Measurements from ENCODE around the gene CD2AP. TPM values are rescaled to one million over a fixed set of nuclear protein-coding genes. Genes with fewer than 3 reads are reported as not detected.

The CD2AP gene
- total RNA-seq, 2 experiments from 2014 or later = 35.0 to 35.7 TPM

DNA sequence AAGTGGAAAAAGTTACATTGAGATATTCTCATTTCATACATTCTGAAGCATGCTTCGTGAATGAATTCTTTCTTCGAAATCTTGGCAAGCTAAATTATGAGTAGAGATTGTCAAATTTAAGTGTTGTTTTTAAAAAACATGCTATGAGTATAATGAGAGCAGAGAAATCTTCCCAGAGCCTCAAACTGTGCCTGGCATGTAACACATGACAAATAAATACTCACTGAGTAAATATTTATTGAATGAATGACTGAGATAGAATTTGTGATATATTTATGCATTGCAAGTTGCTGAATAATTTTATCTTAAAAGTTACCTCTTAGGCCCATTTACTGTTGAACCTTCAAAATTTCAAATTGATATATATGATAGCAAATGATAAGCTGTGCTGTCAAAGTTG lies 24.7 kb upstream of the CD2AP start:
- H3K36me3 Mint-ChIP-seq = no peaks in the 10 kb centered on the region
- H3K4me3 Mint-ChIP-seq = no peak overlapping the region

GRCh38 chr6:47453372-47453936 lies 24.1 kb upstream of the CD2AP start:
- no peaks in the 10 kb centered on the region for H3K4me1 Mint-ChIP-seq
- no peak overlapping the region for H3K27ac Mint-ChIP-seq
- no peaks in the 10 kb centered on the region for H3K27me3 Mint-ChIP-seq
- DNase-seq = no peak
- no peaks in the 10 kb centered on the region for H3K36me3 Mint-ChIP-seq
- no peaks in the 10 kb centered on the region for H3K9me3 Mint-ChIP-seq
- no peak overlapping the region for H3K4me3 Mint-ChIP-seq

More for the DNA sequence above, 24.7 kb upstream of the CD2AP start:
- H3K9me3 Mint-ChIP-seq = no peaks in the 10 kb centered on the region
- no peak for DNase-seq
- H3K27me3 Mint-ChIP-seq = no peaks in the 10 kb centered on the region
- H3K4me1 Mint-ChIP-seq = no peaks in the 10 kb centered on the region
- no peak overlapping the region for H3K27ac Mint-ChIP-seq

DNA sequence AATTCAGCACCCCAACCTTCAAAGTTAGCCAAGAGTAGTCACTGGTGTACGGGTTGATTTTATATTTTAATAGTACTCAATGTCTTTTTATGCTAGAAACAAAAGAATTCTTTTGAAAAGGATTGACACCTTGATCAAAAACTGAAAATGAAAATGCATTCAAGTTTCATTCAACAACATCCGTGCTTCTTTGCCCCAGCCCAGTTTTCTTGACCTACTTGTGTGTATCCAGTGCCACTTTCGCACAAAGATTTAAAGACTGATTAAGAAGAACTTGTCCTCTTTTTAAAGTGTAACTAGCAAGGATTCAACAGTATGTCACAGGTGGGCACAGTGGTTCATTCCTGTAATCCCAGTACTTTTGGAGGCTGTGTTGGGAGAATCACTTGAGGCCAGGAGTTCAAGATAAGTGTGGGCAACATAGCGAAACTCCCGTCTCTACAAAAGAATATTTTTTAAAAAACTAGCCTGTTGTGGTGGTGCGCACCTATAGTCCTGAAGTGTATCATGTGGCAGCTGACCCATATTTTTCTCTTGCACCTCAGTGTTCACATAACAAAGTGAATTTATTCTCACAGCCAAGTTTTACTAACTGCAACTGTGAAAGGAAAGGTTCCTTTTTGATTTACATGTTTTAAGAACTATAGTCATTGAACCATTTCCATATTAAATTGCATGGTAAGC lies 22.7 kb upstream of the CD2AP start:
- Mint-ChIP-seq H3K27me3 (no peaks in the 10 kb centered on the region), H3K27ac (no peak overlapping the region), H3K4me1 (no peaks in the 10 kb centered on the region), H3K4me3 (no peak overlapping the region), H3K36me3 (no peaks in the 10 kb centered on the region), H3K9me3 (no peaks in the 10 kb centered on the region)
- no peak for DNase-seq

DNA sequence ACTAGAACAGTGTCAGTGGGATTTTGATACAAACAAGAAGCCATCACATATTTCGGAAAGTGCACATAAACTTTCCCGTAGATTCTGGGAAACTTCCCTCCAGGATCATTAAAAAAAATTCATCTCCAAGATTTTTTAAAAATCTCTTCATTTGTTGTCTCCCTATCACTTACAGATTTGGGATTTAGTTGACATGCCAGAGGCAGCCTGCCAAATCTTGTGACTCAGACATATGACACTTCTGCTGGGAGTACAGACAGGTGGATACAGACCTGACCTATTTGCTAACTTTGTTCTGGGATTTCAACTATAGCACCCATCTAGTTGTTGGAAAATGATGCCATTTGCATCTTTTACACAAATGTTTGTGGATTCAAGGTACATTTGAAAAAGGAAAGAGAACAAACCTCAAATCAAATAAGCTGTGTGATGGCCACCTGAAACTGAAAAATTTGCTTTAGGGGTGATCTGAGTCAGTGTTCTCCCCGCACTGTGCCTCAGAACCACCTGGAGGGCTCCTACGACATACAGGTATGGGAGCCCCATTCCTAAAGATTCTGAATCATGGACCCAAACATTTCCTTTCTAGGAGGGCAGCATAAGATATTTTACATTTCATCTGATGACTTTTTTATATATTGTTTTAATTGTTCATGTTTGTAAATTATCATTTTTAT lies 21.9 kb upstream of the CD2AP start:
- Mint-ChIP-seq H3K36me3 (no peaks in the 10 kb centered on the region), H3K27me3 (no peaks in the 10 kb centered on the region), H3K4me1 (no peaks in the 10 kb centered on the region), H3K4me3 (no peak overlapping the region), H3K9me3 (no peaks in the 10 kb centered on the region), H3K27ac (no peak overlapping the region)
- DNase-seq = no peak

GRCh38 chr6:47456536-47456975 lies 21.0 kb upstream of the CD2AP start:
- no peak for DNase-seq
- Mint-ChIP-seq H3K4me1 (no peaks in the 10 kb centered on the region), H3K27ac (no peak overlapping the region), H3K4me3 (no peak overlapping the region), H3K36me3 (no peaks in the 10 kb centered on the region), H3K9me3 (no peaks in the 10 kb centered on the region), H3K27me3 (no peaks in the 10 kb centered on the region)

DNA sequence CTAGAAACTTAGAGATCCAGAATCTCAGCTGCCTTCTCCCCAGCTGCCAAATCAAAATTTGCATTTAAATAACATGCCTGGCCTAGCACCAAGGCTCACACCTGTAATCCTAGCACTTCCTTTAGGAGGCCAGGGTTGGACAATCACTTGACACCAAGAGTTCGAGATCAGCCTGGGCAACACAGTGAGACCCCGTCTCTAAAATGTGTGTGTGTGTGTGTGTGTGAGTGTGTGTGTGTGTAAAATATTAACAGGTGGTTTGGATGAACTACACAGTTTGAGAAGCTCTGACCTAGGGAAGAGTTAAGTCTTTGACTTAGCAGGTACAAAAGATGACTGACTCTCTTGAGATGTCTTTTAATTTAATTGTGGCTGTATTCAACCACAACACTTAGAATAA lies 20.2 kb upstream of the CD2AP start:
- Mint-ChIP-seq H3K4me1 (no peaks in the 10 kb centered on the region), H3K36me3 (no peaks in the 10 kb centered on the region)
- DNase-seq = no peak

GRCh38 chr6:47464052-47464451 lies 13.5 kb upstream of the CD2AP start:
- no peak for DNase-seq
- H3K27ac Mint-ChIP-seq = no peak overlapping the region
- no peak overlapping the region for H3K4me3 Mint-ChIP-seq
- no peaks in the 10 kb centered on the region for H3K27me3 Mint-ChIP-seq
- H3K4me1 Mint-ChIP-seq = no peaks in the 10 kb centered on the region
- H3K36me3 Mint-ChIP-seq = no peaks in the 10 kb centered on the region
- no peaks in the 10 kb centered on the region for H3K9me3 Mint-ChIP-seq

More for the DNA sequence above, 20.2 kb upstream of the CD2AP start:
- Mint-ChIP-seq H3K4me3 (no peak overlapping the region), H3K9me3 (no peaks in the 10 kb centered on the region), H3K27me3 (no peaks in the 10 kb centered on the region), H3K27ac (no peak overlapping the region)

- no peaks in the 10 kb centered on the region for H3K36me3 Mint-ChIP-seq
- no peaks in the 10 kb centered on the region for H3K4me1 Mint-ChIP-seq
- no peak overlapping the region for H3K4me3 Mint-ChIP-seq
- no peaks in the 10 kb centered on the region for H3K27me3 Mint-ChIP-seq
- H3K27ac Mint-ChIP-seq = no peak overlapping the region
- H3K9me3 Mint-ChIP-seq = no peaks in the 10 kb centered on the region
- DNase-seq = no peak
Observed at GRCh38 chr6:47465117-47465516, 12.5 kb upstream of the CD2AP start.

- Mint-ChIP-seq H3K9me3 (no peaks in the 10 kb centered on the region), H3K36me3 (no peaks in the 10 kb centered on the region), H3K4me1 (peaks cover 7% of the 10 kb centered on the region), H3K27me3 (no peaks in the 10 kb centered on the region), H3K4me3 (no peak overlapping the region), H3K27ac (no peak overlapping the region)
- no peak for DNase-seq
Observed at GRCh38 chr6:47471911-47472310, 5.7 kb upstream of the CD2AP start.

DNA sequence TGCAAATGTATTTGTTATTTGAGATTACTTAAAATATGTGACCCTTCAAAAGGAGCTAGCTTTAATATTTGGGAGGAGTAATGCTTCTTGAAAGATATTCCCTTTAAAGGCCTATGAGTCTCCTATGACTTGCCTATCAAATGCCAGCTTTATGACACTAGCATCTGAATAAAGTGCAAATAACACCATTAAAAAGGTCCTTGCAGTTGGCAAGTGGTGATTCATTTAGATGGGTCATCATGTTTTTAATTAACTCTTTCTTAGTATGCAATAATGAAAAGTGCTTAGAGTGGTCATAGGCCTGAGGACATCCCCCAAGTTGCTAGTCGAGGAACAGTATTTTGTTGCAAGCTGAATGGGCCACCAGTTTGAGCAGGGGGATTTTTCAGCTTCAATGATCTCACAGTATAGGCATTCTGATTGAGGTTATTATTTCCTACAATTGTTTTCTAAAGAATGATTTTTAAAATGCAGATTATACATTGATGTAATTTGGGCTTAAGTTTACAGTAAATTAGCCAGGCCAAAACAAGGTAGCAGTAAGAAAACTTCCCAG lies 3.7 kb upstream of the CD2AP start:
- no peak overlapping the region for H3K4me3 Mint-ChIP-seq
- H3K36me3 Mint-ChIP-seq = no peaks in the 10 kb centered on the region
- H3K27me3 Mint-ChIP-seq = no peaks in the 10 kb centered on the region
- DNase-seq = no peak
- H3K9me3 Mint-ChIP-seq = no peaks in the 10 kb centered on the region
- H3K4me1 Mint-ChIP-seq = peaks cover 9% of the 10 kb centered on the region
- no peak overlapping the region for H3K27ac Mint-ChIP-seq

GRCh38 chr6:47475319-47475816 lies 2.2 kb upstream of the CD2AP start:
- H3K4me3 Mint-ChIP-seq = no peak overlapping the region
- H3K36me3 Mint-ChIP-seq = no peaks in the 10 kb centered on the region
- no peaks in the 10 kb centered on the region for H3K9me3 Mint-ChIP-seq
- peaks cover 18% of the 10 kb centered on the region for H3K4me1 Mint-ChIP-seq
- H3K27me3 Mint-ChIP-seq = no peaks in the 10 kb centered on the region
- no peak for DNase-seq
- no peak overlapping the region for H3K27ac Mint-ChIP-seq

- peak overlapping the region; percentile 91 for H3K27ac Mint-ChIP-seq
- no peaks in the 10 kb centered on the region for H3K27me3 Mint-ChIP-seq
- no peaks in the 10 kb centered on the region for H3K9me3 Mint-ChIP-seq
- H3K4me3 Mint-ChIP-seq = peak overlapping the region; percentile 99
- no peak for DNase-seq
- peaks cover 28% of the 10 kb centered on the region for H3K4me1 Mint-ChIP-seq
- H3K36me3 Mint-ChIP-seq = peaks cover 2% of the 10 kb centered on the region
Observed at GRCh38 chr6:47476781-47477496, 650 bp upstream of the CD2AP start.

DNA sequence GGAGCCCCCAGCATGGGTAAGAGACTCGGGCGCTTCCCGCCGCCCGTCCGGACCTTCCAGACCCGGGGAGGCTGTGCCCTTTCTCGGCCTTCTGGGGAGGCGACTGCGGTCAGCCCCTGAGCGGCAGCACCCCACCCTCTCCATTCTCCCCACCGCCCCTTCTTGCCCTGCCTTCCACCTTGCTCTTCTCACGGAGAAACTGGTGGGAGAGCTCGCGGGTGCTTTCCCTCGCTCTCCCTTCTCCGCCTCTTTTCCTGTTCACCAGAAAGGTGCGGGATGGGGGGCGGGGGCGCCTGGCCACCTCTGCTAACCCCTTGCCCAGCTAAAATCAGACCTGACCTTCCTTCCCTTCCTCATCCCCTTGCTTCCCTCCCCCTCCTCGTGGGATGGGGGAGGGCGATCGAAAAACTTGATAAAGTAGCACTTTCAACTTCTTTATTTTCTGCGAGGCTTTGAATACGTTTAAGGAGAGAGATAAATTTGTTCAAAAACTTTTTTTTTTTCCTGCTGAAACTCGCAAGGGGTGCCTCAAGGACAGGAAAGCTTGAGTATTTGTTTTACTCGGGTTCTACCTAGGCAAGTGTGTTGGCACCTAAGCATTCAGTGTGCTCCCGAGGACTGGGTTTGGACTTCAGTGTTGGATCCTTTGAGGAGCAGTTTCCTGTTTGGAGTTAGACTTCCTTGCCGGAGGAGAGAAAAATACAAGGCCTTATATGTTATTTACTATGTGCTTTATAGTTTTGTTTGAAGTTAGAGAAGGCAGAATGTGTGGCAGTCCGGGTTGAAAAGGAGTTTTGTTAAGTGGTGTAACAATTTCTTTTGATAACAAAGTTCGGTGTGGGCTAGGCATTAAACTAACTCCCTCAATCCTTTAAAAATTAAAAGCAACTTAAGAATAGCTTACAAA lies 897 bp downstream of the CD2AP start:
- Mint-ChIP-seq H3K27ac (peak overlapping the region; percentile 96), H3K4me1 (peaks cover 39% of the 10 kb centered on the region), H3K9me3 (no peaks in the 10 kb centered on the region), H3K4me3 (peak overlapping the region; percentile 99), H3K36me3 (peaks cover 2% of the 10 kb centered on the region), H3K27me3 (no peaks in the 10 kb centered on the region)
- DNase-seq = no peak

- DNase-seq = no peak
- Mint-ChIP-seq H3K4me1 (peaks cover 45% of the 10 kb centered on the region), H3K4me3 (peak overlapping the region; percentile 99), H3K27me3 (no peaks in the 10 kb centered on the region), H3K27ac (peak overlapping the region; percentile 96), H3K36me3 (peaks cover 2% of the 10 kb centered on the region), H3K9me3 (no peaks in the 10 kb centered on the region)
Observed at GRCh38 chr6:47479140-47479508, 1.5 kb downstream of the CD2AP start.

Measured in activated naive CD8-positive, alpha-beta T cell treated with anti-CD3 and anti-CD28 coated beads for 36 hours (primary cell).